RWPE2 (cell line): ENCODE results near the gene SERPINA3.

ENCODE experiments used
- ATAC-seq: fragments of 200-7000 bp; cut with Tn5 transposase; 3 replicates; pipeline ENCODE4 v1.9.1; 2021; ENCODE audit warnings: low read depth
- DNase-seq: peaks from one replicate; pipeline ENCODE4 v3.0.0-alpha.2; 2020; ENCODE audit warnings: low spot score
- H3K27ac ChIP-seq: fragments of 450-650 bp; 2 replicates; pipeline ENCODE4 v1.5.1; 2017; ENCODE audit warnings: mild to moderate bottlenecking; ENCODE audit not compliant: poor library complexity, severe bottlenecking
- H3K27me3 ChIP-seq: fragments of 250-450 bp; sonication (Bioruptor Pico); 2 replicates; pipeline ENCODE4 v1.5.1; 2021; ENCODE audit warnings: mild to moderate bottlenecking, moderate library complexity; ENCODE audit not compliant: insufficient read depth, poor library complexity, severe bottlenecking
- H3K36me3 ChIP-seq: fragments of 250-450 bp; sonication (Bioruptor Pico); 2 replicates; pipeline ENCODE4 v1.5.1; 2020; ENCODE audit warnings: low read depth, mild to moderate bottlenecking, moderate library complexity
- H3K4me1 ChIP-seq: fragments of 250-450 bp; sonication (Bioruptor Pico); 2 replicates; pipeline ENCODE4 v1.5.1; 2021; ENCODE audit warnings: mild to moderate bottlenecking, moderate library complexity; ENCODE audit not compliant: insufficient read depth, poor library complexity, severe bottlenecking
- H3K4me3 ChIP-seq: fragments of 250-450 bp; sonication (Bioruptor Pico); 2 replicates; pipeline ENCODE4 v1.5.1; 2021; ENCODE audit warnings: mild to moderate bottlenecking, moderate library complexity; ENCODE audit not compliant: severe bottlenecking
- H3K9me3 ChIP-seq: fragments of 250-450 bp; sonication (Bioruptor Pico); 2 replicates; pipeline ENCODE4 v1.5.1; 2021; ENCODE audit warnings: mild to moderate bottlenecking, moderate library complexity; ENCODE audit not compliant: severe bottlenecking
- TF ChIP-seq, protein P1 (sequence below): fragments of 450-650 bp; IDR thresholded peaks from one replicate; pipeline ENCODE4 v1.5.1; 2017; ENCODE audit warnings: mild to moderate bottlenecking, moderate library complexity; ENCODE audit not compliant: poor library complexity, severe bottlenecking

The SERPINA3 gene

GRCh38 chr14:94659901-94660300 lies 47.7 kb downstream of the SERPINA3 start:
- Histone ChIP-seq H3K27ac (no peak overlapping the region), H3K4me3 (no peak overlapping the region), H3K36me3 (no peaks in the 10 kb centered on the region), H3K4me1 (no peaks in the 10 kb centered on the region), H3K9me3 (no peaks in the 10 kb centered on the region), H3K27me3 (no peaks in the 10 kb centered on the region)
- ATAC-seq (no peak), DNase-seq (no peak)
- TF ChIP-seq, protein P1, sequence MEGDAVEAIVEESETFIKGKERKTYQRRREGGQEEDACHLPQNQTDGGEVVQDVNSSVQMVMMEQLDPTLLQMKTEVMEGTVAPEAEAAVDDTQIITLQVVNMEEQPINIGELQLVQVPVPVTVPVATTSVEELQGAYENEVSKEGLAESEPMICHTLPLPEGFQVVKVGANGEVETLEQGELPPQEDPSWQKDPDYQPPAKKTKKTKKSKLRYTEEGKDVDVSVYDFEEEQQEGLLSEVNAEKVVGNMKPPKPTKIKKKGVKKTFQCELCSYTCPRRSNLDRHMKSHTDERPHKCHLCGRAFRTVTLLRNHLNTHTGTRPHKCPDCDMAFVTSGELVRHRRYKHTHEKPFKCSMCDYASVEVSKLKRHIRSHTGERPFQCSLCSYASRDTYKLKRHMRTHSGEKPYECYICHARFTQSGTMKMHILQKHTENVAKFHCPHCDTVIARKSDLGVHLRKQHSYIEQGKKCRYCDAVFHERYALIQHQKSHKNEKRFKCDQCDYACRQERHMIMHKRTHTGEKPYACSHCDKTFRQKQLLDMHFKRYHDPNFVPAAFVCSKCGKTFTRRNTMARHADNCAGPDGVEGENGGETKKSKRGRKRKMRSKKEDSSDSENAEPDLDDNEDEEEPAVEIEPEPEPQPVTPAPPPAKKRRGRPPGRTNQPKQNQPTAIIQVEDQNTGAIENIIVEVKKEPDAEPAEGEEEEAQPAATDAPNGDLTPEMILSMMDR: no peak

DNA sequence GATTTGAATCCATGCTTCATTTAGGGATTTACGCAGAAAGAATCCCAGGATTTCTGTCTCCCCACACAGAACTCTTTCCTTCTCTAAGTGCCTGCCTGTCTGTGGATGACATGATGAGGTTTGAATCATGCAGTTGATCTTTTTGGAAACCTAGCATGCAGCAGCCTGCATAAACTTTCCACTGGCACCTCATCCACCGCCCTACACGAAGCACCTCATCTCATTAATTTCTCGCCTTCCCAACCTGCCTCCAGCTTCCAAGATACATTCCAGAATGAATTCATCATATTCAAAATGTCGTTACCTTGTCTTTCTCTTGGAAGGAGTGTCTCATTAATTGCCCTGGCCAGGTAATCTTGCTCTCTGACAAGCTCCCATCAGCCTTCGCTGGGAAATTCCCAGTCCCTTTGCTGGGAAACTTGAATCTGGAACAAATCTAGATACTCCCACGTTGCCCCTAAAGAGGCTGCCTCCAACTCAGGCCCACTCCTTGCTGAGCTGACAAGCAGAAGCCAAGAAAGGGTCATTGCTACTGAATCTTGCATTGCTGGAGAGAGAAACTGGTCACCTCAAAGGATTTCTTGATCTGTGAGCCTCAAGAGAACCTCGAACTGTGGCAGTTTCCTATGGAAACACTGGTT lies 48.2 kb downstream of the SERPINA3 start:
- H3K27me3 ChIP-seq: no peaks in the 10 kb centered on the region
- H3K4me1 ChIP-seq: peaks cover 4% of the 10 kb centered on the region
- TF ChIP-seq, protein P1: no peak
- ATAC-seq: no peak
- H3K4me3 ChIP-seq: no peak overlapping the region
- H3K9me3 ChIP-seq: no peaks in the 10 kb centered on the region
- no peak overlapping the region for H3K27ac ChIP-seq
- DNase-seq: no peak
- no peaks in the 10 kb centered on the region for H3K36me3 ChIP-seq

GRCh38 chr14:94663538-94663937 lies 51.3 kb downstream of the SERPINA3 start:
- Histone ChIP-seq H3K36me3 (no peaks in the 10 kb centered on the region), H3K9me3 (no peaks in the 10 kb centered on the region), H3K27me3 (no peaks in the 10 kb centered on the region), H3K27ac (no peak overlapping the region), H3K4me1 (peaks cover 5% of the 10 kb centered on the region), H3K4me3 (no peak overlapping the region)
- ATAC-seq (no peak), DNase-seq (no peak)
- TF ChIP-seq, protein P1: no peak

DNA sequence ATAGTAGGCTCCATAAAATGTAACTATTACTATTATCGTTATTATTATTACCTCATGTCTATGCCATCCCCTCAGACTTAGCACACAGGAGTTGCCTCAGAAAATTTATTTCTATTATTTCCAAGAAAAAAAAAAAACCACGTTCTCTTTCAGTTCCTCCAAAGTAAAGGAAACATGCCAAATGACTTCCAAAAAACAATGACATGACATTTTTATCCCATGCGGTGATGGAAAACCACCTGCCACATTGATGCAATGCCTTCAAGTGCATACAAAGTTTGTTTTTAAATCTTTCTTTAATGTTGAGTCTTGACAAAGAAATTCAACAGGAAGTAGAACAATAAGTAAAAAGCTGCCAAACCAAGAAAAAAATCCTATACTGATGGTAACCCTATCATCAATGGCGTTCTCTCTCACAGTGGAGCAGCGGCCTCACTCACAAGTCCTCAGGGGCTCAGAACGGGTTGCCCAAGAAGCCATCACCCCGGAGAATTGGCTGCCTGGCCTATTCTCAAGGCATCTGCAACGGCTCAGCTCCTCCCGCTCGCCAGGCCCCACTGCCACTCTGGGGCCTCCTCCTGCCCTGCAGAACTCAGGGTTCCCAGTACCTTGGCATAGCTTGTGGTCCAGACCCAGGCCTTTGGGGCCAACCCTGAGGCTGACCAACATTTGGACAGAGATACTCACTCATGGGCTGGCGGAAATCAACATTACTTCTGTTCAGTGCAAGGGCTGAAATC lies 51.9 kb downstream of the SERPINA3 start:
- H3K36me3 ChIP-seq: no peaks in the 10 kb centered on the region
- H3K27ac ChIP-seq: no peak overlapping the region
- DNase-seq (peak; percentile 37), ATAC-seq (no peak)
- H3K4me3 ChIP-seq: no peak overlapping the region
- peaks cover 5% of the 10 kb centered on the region for H3K4me1 ChIP-seq
- TF ChIP-seq, protein P1: no peak
- no peaks in the 10 kb centered on the region for H3K9me3 ChIP-seq
- H3K27me3 ChIP-seq: no peaks in the 10 kb centered on the region

DNA sequence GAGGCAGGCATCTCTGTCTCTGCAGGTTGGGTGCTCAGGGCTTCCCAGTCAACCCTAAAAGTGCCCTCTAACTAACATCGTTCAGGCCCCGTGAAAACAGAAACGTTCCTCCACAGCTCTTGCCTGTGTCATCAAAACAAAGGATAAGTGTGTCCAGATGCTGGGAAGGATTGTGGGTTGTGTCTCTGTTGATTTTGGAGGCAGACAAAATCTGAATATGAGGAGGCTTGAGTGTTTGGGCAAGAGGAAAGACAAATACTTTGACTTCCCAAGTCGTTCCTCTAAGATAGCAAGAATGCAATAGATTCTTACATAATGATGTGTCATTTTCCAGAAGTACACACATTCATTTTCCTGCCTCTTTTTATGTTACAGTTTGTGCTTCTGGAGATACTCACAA lies 52.9 kb downstream of the SERPINA3 start:
- ATAC-seq (0 out of 3 replicates have a peak, but pooled peaks have one; percentile 17), DNase-seq (no peak)
- Histone ChIP-seq H3K4me3 (no peak overlapping the region), H3K27ac (no peak overlapping the region), H3K27me3 (no peaks in the 10 kb centered on the region), H3K9me3 (no peaks in the 10 kb centered on the region), H3K36me3 (no peaks in the 10 kb centered on the region), H3K4me1 (peaks cover 5% of the 10 kb centered on the region)
- TF ChIP-seq, protein P1: no peak
